Liver (tissue), 3 donors: Measurements from ENCODE around the gene PLA2G4A.

Experiments used
- CTCF ChIP-seq: fragments of 150-350 bp; IDR thresholded peaks from 2 replicates; pipeline ENCODE4 v1.5.1; 2017; ENCODE audit warnings: improper control_type of control experiment, low read depth, low read length; ENCODE audit not compliant: missing input control
- FOXA1 ChIP-seq: IDR thresholded peaks from 2 replicates; pipeline ENCODE4 v1.6.1; 2016; ENCODE audit warnings: antibody characterized with exemption
- GABPA ChIP-seq, 2 donors: IDR thresholded peaks in 1 of 2; conservative IDR thresholded peaks in 1 of 2; 2 replicates each; pipeline ENCODE4 v1.6.1; 2016; ENCODE audit warnings: antibody characterized with exemption in 2 of 2, mild to moderate bottlenecking in 1 of 2, moderate library complexity in 1 of 2
- JUND ChIP-seq, 2 donors: IDR thresholded peaks; 2 replicates each; pipeline ENCODE4 v1.6.1; 2016; ENCODE audit warnings: antibody characterized with exemption in 2 of 2
- MAX ChIP-seq: IDR thresholded peaks from 2 replicates; pipeline ENCODE4 v1.6.1; 2016; ENCODE audit warnings: antibody characterized with exemption
- REST ChIP-seq: IDR thresholded peaks from 2 replicates; pipeline ENCODE4 v1.6.1; 2016; ENCODE audit warnings: antibody characterized with exemption, mild to moderate bottlenecking
- donor health status: healthy.
- donor health status: healthy.

GRCh38 chr1:186882372-186883134 lies 53.8 kb downstream of the PLA2G4A start:
- TF ChIP-seq GABPA (IDR thresholded peaks at IDR 0.05 in 1 of 2, conservative IDR thresholded peaks at IDR 0.05 in 1 of 2) (no peak), FOXA1 (no peak), MAX (no peak), CTCF (no peak), REST (no peak), JUND (IDR thresholded peaks at IDR 0.05) (no peak)
